ENCODE measurements around the gene TNFRSF11A.
A peak's percentile ranks its signal among the peaks of the same experiment; 100 is the strongest.

TNFRSF11A gene

DNA sequence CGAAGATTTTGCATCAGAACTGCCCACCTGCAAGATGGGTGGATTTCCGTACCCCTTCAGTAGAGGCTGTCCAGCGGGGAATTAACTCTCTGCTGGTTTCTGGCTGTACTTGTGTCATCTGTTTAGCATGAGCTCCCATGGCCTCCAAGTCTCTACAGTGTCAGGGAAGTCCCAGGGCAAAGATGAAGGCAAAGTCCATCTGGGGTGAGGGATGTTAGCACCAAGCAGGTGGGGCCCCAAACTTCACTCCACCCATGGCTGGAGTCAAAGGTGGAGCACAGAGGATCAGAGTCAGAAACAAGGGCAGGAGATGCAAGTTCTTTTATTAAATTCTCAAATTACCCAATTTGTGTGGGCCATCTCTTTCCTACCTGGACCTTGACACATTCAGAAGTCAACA, 78.0 kb downstream of the TNFRSF11A start:
- Histone ChIP-seq H3K9me3 (ENCODE audit: insufficient read depth, low read depth, low read length) (no peaks in the 10 kb centered on the region), H3K79me1 (ENCODE audit: low read length) (no peaks in the 10 kb centered on the region), H3K36me3 (ENCODE audit: control insufficient read depth in 1 of 2, insufficient read depth in 2 of 2, low read length in 2 of 2) (no peaks in the 10 kb centered on the region), H3K4ac (ENCODE audit: low read depth, low read length) (no peak overlapping the region), H3K4me2 (ENCODE audit: low read length) (no peak overlapping the region), H3K4me3 (ENCODE audit: low read depth, low read length) (no peak overlapping the region), H3K18ac (ENCODE audit: low read length) (no peak overlapping the region), H3K27me3 (ENCODE audit: insufficient read depth, low read length) (no peaks in the 10 kb centered on the region), H3K9ac (ENCODE audit: low read length) (no peak overlapping the region), H3K27ac (ENCODE audit: low read depth, low read length) (no peak overlapping the region), H2AK5ac (ENCODE audit: low read length) (no peak overlapping the region), H3K23ac (ENCODE audit: low read length) (no peak overlapping the region), H2BK12ac (ENCODE audit: low read length) (no peak overlapping the region), H2BK120ac (ENCODE audit: insufficient read depth, low read length, poor library complexity) (no peak overlapping the region), H3K79me2 (ENCODE audit: control insufficient read depth, insufficient read depth, low read length, poor library complexity) (no peaks in the 10 kb centered on the region), H4K12ac (ENCODE audit: low read depth, low read length) (no peak overlapping the region), H4K91ac (ENCODE audit: low read depth, low read length) (no peak overlapping the region), H2BK5ac (ENCODE audit: low read depth, low read length, poor library complexity) (no peak overlapping the region), H3K4me1 (ENCODE audit: control insufficient read depth in 1 of 2, insufficient read depth in 2 of 2, low read length in 2 of 2) (no peaks in the 10 kb centered on the region), H4K8ac (ENCODE audit: low read depth, low read length) (no peak overlapping the region), H2AFZ (ENCODE audit: insufficient read depth, low read length, poor library complexity) (no peak overlapping the region), H3K14ac (ENCODE audit: low read length) (no peak overlapping the region)
- no peak for DNase-seq
- no CpG with 5 or more reads among the region's 3 CpGs for WGBS (ENCODE audit: extremely low coverage, insufficient coverage, insufficient read length)

DNA sequence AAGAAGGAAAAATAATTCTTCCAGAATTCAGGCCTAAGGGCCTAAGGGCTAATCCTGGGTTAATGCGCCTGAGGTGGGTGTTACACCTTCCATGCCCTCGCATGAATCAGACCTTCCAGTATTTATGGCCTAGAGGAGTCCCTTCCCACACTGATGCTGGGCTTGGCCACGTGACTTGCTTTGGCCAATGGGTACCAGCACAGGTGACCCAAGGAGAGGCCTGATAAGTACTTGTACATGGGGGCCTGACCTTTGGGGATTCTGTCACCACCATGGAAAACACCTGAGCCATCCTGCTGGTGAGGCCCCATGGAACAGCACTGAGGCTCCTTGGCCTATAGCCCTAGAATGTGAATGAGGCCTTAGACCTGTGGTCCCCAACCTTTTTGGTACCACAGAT, 79.8 kb downstream of the TNFRSF11A start:
- Histone ChIP-seq H3K4me2 (ENCODE audit: low read length) (no peak overlapping the region), H3K4ac (ENCODE audit: low read depth, low read length) (no peak overlapping the region), H3K23ac (ENCODE audit: low read length) (no peak overlapping the region), H4K12ac (ENCODE audit: low read depth, low read length) (no peak overlapping the region), H4K8ac (ENCODE audit: low read depth, low read length) (no peak overlapping the region), H3K79me1 (ENCODE audit: low read length) (no peaks in the 10 kb centered on the region), H3K36me3 (ENCODE audit: control insufficient read depth in 1 of 2, insufficient read depth in 2 of 2, low read length in 2 of 2) (no peaks in the 10 kb centered on the region), H3K14ac (ENCODE audit: low read length) (no peak overlapping the region), H3K9me3 (ENCODE audit: insufficient read depth, low read depth, low read length) (no peaks in the 10 kb centered on the region), H3K27ac (ENCODE audit: low read depth, low read length) (no peak overlapping the region), H2AK5ac (ENCODE audit: low read length) (no peak overlapping the region), H3K79me2 (ENCODE audit: control insufficient read depth, insufficient read depth, low read length, poor library complexity) (no peaks in the 10 kb centered on the region), H2AFZ (ENCODE audit: insufficient read depth, low read length, poor library complexity) (no peak overlapping the region), H3K9ac (ENCODE audit: low read length) (no peak overlapping the region), H2BK12ac (ENCODE audit: low read length) (no peak overlapping the region), H4K91ac (ENCODE audit: low read depth, low read length) (no peak overlapping the region), H2BK5ac (ENCODE audit: low read depth, low read length, poor library complexity) (no peak overlapping the region), H2BK120ac (ENCODE audit: insufficient read depth, low read length, poor library complexity) (no peak overlapping the region), H3K18ac (ENCODE audit: low read length) (no peak overlapping the region), H3K4me1 (ENCODE audit: control insufficient read depth in 1 of 2, insufficient read depth in 2 of 2, low read length in 2 of 2) (no peaks in the 10 kb centered on the region), H3K4me3 (ENCODE audit: low read depth, low read length) (no peak overlapping the region), H3K27me3 (ENCODE audit: insufficient read depth, low read length) (no peaks in the 10 kb centered on the region)
- no CpG with 5 or more reads among the region's 3 CpGs for WGBS (ENCODE audit: extremely low coverage, insufficient coverage, insufficient read length)
- DNase-seq, result peak; percentile 92 to 94

DNA sequence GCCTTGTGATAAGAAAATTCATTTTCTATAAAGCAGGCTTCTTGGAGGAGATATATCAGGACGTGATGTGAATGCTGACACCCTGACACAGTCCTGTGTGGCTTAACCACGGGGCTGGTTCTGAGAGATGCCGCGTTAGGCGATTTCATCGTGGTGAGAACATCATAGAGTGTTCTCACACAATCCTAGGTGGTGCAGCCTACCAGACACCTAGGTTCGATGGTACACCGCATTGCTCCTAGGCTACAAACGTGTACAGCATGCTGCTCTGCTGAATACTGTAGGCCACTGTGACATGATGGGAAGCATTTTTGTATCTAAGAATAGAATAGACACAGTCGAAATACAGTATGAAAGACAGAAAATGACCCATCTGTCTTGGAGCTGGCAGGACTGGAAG, 82.5 kb downstream of the TNFRSF11A start:
- Histone ChIP-seq H3K4me3 (ENCODE audit: low read depth, low read length) (no peak overlapping the region), H2AK5ac (ENCODE audit: low read length) (no peak overlapping the region), H3K4me2 (ENCODE audit: low read length) (no peak overlapping the region), H4K12ac (ENCODE audit: low read depth, low read length) (no peak overlapping the region), H4K8ac (ENCODE audit: low read depth, low read length) (no peak overlapping the region), H3K27ac (ENCODE audit: low read depth, low read length) (no peak overlapping the region), H3K4ac (ENCODE audit: low read depth, low read length) (no peak overlapping the region), H3K36me3 (ENCODE audit: control insufficient read depth in 1 of 2, insufficient read depth in 2 of 2, low read length in 2 of 2) (no peaks in the 10 kb centered on the region), H3K4me1 (ENCODE audit: control insufficient read depth in 1 of 2, insufficient read depth in 2 of 2, low read length in 2 of 2) (no peaks in the 10 kb centered on the region), H4K91ac (ENCODE audit: low read depth, low read length) (no peak overlapping the region), H3K14ac (ENCODE audit: low read length) (no peak overlapping the region), H3K9me3 (ENCODE audit: insufficient read depth, low read depth, low read length) (peaks cover 3% of the 10 kb centered on the region), H3K27me3 (ENCODE audit: insufficient read depth, low read length) (no peaks in the 10 kb centered on the region), H3K79me1 (ENCODE audit: low read length) (no peaks in the 10 kb centered on the region), H2BK5ac (ENCODE audit: low read depth, low read length, poor library complexity) (no peak overlapping the region), H2BK12ac (ENCODE audit: low read length) (no peak overlapping the region), H3K9ac (ENCODE audit: low read length) (no peak overlapping the region), H3K18ac (ENCODE audit: low read length) (no peak overlapping the region), H2AFZ (ENCODE audit: insufficient read depth, low read length, poor library complexity) (no peak overlapping the region), H3K79me2 (ENCODE audit: control insufficient read depth, insufficient read depth, low read length, poor library complexity) (no peaks in the 10 kb centered on the region), H3K23ac (ENCODE audit: low read length) (no peak overlapping the region), H2BK120ac (ENCODE audit: insufficient read depth, low read length, poor library complexity) (no peak overlapping the region)
- WGBS (ENCODE audit: extremely low coverage, insufficient coverage, insufficient read length), result no CpG with 5 or more reads among the region's 10 CpGs
- DNase-seq, result no peak

DNA sequence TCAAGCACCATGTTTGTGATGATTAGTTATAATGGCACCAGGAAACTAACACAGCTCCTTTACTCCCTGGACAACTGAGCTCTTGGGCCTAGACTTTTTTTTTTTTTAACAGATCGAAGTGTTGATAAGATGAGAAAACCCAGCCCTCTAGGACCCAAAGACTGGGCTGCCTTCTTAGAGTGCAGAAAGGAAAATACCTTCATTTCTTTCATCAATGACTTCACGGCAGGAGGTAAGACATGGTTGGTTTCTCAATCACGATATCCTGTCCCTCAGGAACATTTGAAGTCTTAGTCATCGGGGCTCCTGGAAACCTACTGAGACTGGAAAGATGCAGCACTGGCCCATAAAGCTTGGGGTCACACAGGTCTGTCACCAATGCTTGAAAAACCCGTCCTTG, 84.7 kb downstream of the TNFRSF11A start:
- H3K14ac ChIP-seq (ENCODE audit: low read length), result no peak overlapping the region
- H3K79me2 ChIP-seq (ENCODE audit: control insufficient read depth, insufficient read depth, low read length, poor library complexity), result no peaks in the 10 kb centered on the region
- H3K4me1 ChIP-seq (ENCODE audit: control insufficient read depth in 1 of 2, insufficient read depth in 2 of 2, low read length in 2 of 2), result no peaks in the 10 kb centered on the region
- no peak overlapping the region for H3K9ac ChIP-seq (ENCODE audit: low read length)
- no peak overlapping the region for H2AK5ac ChIP-seq (ENCODE audit: low read length)
- no peak overlapping the region for H4K8ac ChIP-seq (ENCODE audit: low read depth, low read length)
- no peak overlapping the region for H2BK12ac ChIP-seq (ENCODE audit: low read length)
- no peak overlapping the region for H4K12ac ChIP-seq (ENCODE audit: low read depth, low read length)
- no peaks in the 10 kb centered on the region for H3K27me3 ChIP-seq (ENCODE audit: insufficient read depth, low read length)
- H3K9me3 ChIP-seq (ENCODE audit: insufficient read depth, low read depth, low read length), result peaks cover 3% of the 10 kb centered on the region
- H3K4ac ChIP-seq (ENCODE audit: low read depth, low read length), result no peak overlapping the region
- H3K4me3 ChIP-seq (ENCODE audit: low read depth, low read length), result peak overlapping the region; percentile 5
- peak; percentile 42 to 66 for DNase-seq
- no peak overlapping the region for H3K23ac ChIP-seq (ENCODE audit: low read length)
- H3K36me3 ChIP-seq (ENCODE audit: control insufficient read depth in 1 of 2, insufficient read depth in 2 of 2, low read length in 2 of 2), result no peaks in the 10 kb centered on the region
- no peak overlapping the region for H3K18ac ChIP-seq (ENCODE audit: low read length)
- no peak overlapping the region for H3K4me2 ChIP-seq (ENCODE audit: low read length)
- H2BK120ac ChIP-seq (ENCODE audit: insufficient read depth, low read length, poor library complexity), result no peak overlapping the region
- no peaks in the 10 kb centered on the region for H3K79me1 ChIP-seq (ENCODE audit: low read length)
- no peak overlapping the region for H2BK5ac ChIP-seq (ENCODE audit: low read depth, low read length, poor library complexity)
- no peak overlapping the region for H2AFZ ChIP-seq (ENCODE audit: insufficient read depth, low read length, poor library complexity)
- H4K91ac ChIP-seq (ENCODE audit: low read depth, low read length), result no peak overlapping the region
- WGBS (ENCODE audit: extremely low coverage, insufficient coverage, insufficient read length), result no CpG with 5 or more reads among the region's 5 CpGs
- no peak overlapping the region for H3K27ac ChIP-seq (ENCODE audit: low read depth, low read length)

All from trophoblast cell (in vitro differentiated cells and primary cell).